Adipocyte (in vitro differentiated cells): ENCODE data around the gene CNTNAP1.
"Not testable (repeated sequence)": the region's sequence is repeated elsewhere in the genome, so short reads cannot be mapped to it uniquely, and the experiment has no call there.

ENCODE experiments used
- DNase-seq: peaks from one replicate; pipeline ENCODE4 v3.0.0-alpha.2; 2015; ENCODE audit warnings: low read depth
- H3K27me3 ChIP-seq: replicated peaks from 2 replicates; pipeline ENCODE4 v1.7.0; 2013; ENCODE audit warnings: mild to moderate bottlenecking, low read length, moderate library complexity; ENCODE audit not compliant: control insufficient read depth, insufficient read depth
- H3K36me3 ChIP-seq: 2 replicates; pipeline ENCODE4 v1.7.0; 2013; ENCODE audit warnings: low read length, mild to moderate bottlenecking, moderate library complexity; ENCODE audit not compliant: control insufficient read depth, insufficient read depth, severe bottlenecking
- H3K4me1 ChIP-seq: 2 replicates; pipeline ENCODE4 v1.7.0; 2013; ENCODE audit warnings: mild to moderate bottlenecking, low read length, moderate library complexity; ENCODE audit not compliant: control insufficient read depth, insufficient read depth
- H3K4me3 ChIP-seq: 2 replicates; pipeline ENCODE4 v1.7.0; 2013; ENCODE audit warnings: mild to moderate bottlenecking, low read length, moderate library complexity
- H3K9ac ChIP-seq: 2 replicates; pipeline ENCODE4 v1.7.0; 2013; ENCODE audit warnings: mild to moderate bottlenecking, low read length, moderate library complexity
- H3K9me3 ChIP-seq: 2 replicates; pipeline ENCODE4 v1.7.0; 2013; ENCODE audit warnings: mild to moderate bottlenecking, low read length, moderate library complexity; ENCODE audit not compliant: control insufficient read depth

The CNTNAP1 gene

GRCh38 chr17:42659079-42659931 lies 23.0 kb upstream of the CNTNAP1 start, which contains the start of gene TUBG2:
Gene TUBG2 (plus strand): TSS chr17:42659284. CDS start chr17:42659504, 220 bp downstream.
- Histone ChIP-seq H3K36me3 (peaks cover 9% of the 10 kb centered on the region), H3K9me3 (no peaks in the 10 kb centered on the region), H3K4me1 (peaks cover 14% of the 10 kb centered on the region), H3K9ac (peak within 1 kb of the TSS; percentile 86), H3K27me3 (no peaks in the 10 kb centered on the region), H3K4me3 (peak within 1 kb of the TSS; percentile 88)
- DNase-seq: peak; percentile 94

- Histone ChIP-seq H3K9ac (peak overlapping the region; percentile 86), H3K4me1 (peaks cover 13% of the 10 kb centered on the region), H3K36me3 (peaks cover 12% of the 10 kb centered on the region), H3K4me3 (peak overlapping the region; percentile 88)
- H3K27me3 ChIP-seq, H3K9me3 ChIP-seq, DNase-seq: not testable (repeated sequence)
Observed at GRCh38 chr17:42659932-42660274, 22.4 kb upstream of the CNTNAP1 start.

GRCh38 chr17:42660692-42661345 lies 21.5 kb upstream of the CNTNAP1 start:
- Histone ChIP-seq H3K4me1 (peaks cover 13% of the 10 kb centered on the region), H3K4me3 (peak overlapping the region; percentile 58), H3K27me3 (no peaks in the 10 kb centered on the region), H3K9ac (peak overlapping the region; percentile 22), H3K36me3 (peaks cover 17% of the 10 kb centered on the region), H3K9me3 (no peaks in the 10 kb centered on the region)
- DNase-seq: peak; percentile 52

- Histone ChIP-seq H3K27me3 (no peaks in the 10 kb centered on the region), H3K36me3 (peaks cover 53% of the 10 kb centered on the region), H3K4me3 (no peak overlapping the region), H3K9ac (no peak overlapping the region), H3K4me1 (peaks cover 23% of the 10 kb centered on the region), H3K9me3 (no peaks in the 10 kb centered on the region)
- no peak for DNase-seq
Observed at GRCh38 chr17:42665581-42666001, 16.7 kb upstream of the CNTNAP1 start.

- H3K27me3 ChIP-seq, H3K9ac ChIP-seq, H3K4me3 ChIP-seq, H3K9me3 ChIP-seq, DNase-seq: not testable (repeated sequence)
- H3K4me1 ChIP-seq: peaks cover 18% of the 10 kb centered on the region
- peaks cover 58% of the 10 kb centered on the region for H3K36me3 ChIP-seq
Observed at GRCh38 chr17:42666126-42666525, 16.2 kb upstream of the CNTNAP1 start.

- peak; percentile 86 for DNase-seq
- peaks cover 16% of the 10 kb centered on the region for H3K4me1 ChIP-seq
Observed at GRCh38 chr17:42667088-42667951, 15.0 kb upstream of the CNTNAP1 start.

GRCh38 chr17:42669705-42669976 lies 12.7 kb upstream of the CNTNAP1 start:
- H3K4me3 ChIP-seq: no peak overlapping the region
- H3K4me1 ChIP-seq: peaks cover 31% of the 10 kb centered on the region
- H3K9me3 ChIP-seq: no peaks in the 10 kb centered on the region
- DNase-seq: no peak
- peaks cover 71% of the 10 kb centered on the region for H3K36me3 ChIP-seq
- no peaks in the 10 kb centered on the region for H3K27me3 ChIP-seq
- no peak overlapping the region for H3K9ac ChIP-seq

More at GRCh38 chr17:42667088-42667951, 15.0 kb upstream of the CNTNAP1 start:
- Histone ChIP-seq H3K4me3 (no peak overlapping the region), H3K27me3 (no peaks in the 10 kb centered on the region), H3K36me3 (peaks cover 66% of the 10 kb centered on the region), H3K9ac (peak overlapping the region; percentile 27), H3K9me3 (no peaks in the 10 kb centered on the region)

- Histone ChIP-seq H3K36me3 (peaks cover 71% of the 10 kb centered on the region), H3K27me3 (no peaks in the 10 kb centered on the region), H3K4me3 (no peak overlapping the region), H3K9ac (no peak overlapping the region), H3K9me3 (no peaks in the 10 kb centered on the region), H3K4me1 (peaks cover 35% of the 10 kb centered on the region)
- DNase-seq: no peak
Observed at GRCh38 chr17:42669977-42670788, 12.1 kb upstream of the CNTNAP1 start.

GRCh38 chr17:42670789-42671657 lies 11.3 kb upstream of the CNTNAP1 start:
- no peak overlapping the region for H3K4me3 ChIP-seq
- DNase-seq: no peak
- no peak overlapping the region for H3K9ac ChIP-seq
- H3K9me3 ChIP-seq: no peaks in the 10 kb centered on the region
- H3K4me1 ChIP-seq: peaks cover 36% of the 10 kb centered on the region
- H3K27me3 ChIP-seq: no peaks in the 10 kb centered on the region
- peaks cover 64% of the 10 kb centered on the region for H3K36me3 ChIP-seq

- DNase-seq: no peak
- H3K4me1 ChIP-seq: peaks cover 33% of the 10 kb centered on the region
- no peaks in the 10 kb centered on the region for H3K27me3 ChIP-seq
- H3K9ac ChIP-seq: no peak overlapping the region
- peaks cover 55% of the 10 kb centered on the region for H3K36me3 ChIP-seq
- no peak overlapping the region for H3K4me3 ChIP-seq
- no peaks in the 10 kb centered on the region for H3K9me3 ChIP-seq
Observed at GRCh38 chr17:42672038-42672437, 10.3 kb upstream of the CNTNAP1 start.
